HG02938 (cell line): ENCODE measurements around the gene MAEL.
"Not testable (repeated sequence)": the region's sequence is repeated elsewhere in the genome, so short reads cannot be mapped to it uniquely, and the experiment has no call there.

Source experiments
- ATAC-seq: cut with Tn5 transposase; IDR thresholded peaks from one replicate; pipeline ENCODE4 v1.9.1; 2021; ENCODE audit warnings: mild to moderate bottlenecking, moderate library complexity; ENCODE audit not compliant: unreplicated experiment

MAEL gene

DNA sequence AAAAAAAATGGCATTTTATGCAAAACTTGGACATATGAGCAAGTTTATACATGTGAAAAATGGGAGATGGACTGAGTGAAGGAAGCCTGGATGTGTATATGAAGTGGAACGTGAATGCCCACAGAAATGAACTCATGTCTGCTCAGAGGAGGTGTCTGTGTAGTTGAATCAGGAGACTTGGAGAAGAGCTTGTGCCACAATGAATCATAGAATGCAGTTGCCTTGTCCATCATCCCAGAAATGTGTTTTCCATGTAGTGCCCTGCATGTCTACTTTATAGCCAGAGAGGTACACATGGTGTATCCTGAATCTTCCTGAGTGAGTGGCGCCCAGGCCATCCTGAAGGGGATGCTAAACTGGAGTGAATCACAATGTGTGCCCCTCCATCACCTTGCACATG lies 11.1 kb upstream of the MAEL start:
- no peak for ATAC-seq

- peak; percentile 54 for ATAC-seq
Measured at GRCh38 chr1:166978821-166979220, 10.3 kb upstream of the MAEL start.

DNA sequence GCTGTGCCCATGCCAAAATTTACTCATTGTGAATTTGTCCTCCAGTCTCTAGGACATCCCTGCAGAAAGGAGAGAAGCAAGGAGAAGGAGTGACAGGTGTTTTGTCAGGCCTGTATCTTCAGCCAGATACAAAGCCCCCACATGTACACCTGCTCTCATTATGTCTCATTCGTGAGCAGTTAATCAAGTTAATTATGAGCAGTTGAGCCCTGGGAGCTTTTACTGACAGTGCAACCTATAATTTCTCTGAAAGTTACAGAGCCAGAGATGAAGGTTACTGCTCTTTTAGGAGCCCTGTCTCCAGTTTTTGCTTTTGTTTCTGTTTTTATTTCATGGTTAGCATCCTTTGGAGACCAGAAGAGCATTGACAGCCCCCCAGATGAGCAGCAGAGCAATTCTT lies 8.7 kb upstream of the MAEL start:
- ATAC-seq: no peak

DNA sequence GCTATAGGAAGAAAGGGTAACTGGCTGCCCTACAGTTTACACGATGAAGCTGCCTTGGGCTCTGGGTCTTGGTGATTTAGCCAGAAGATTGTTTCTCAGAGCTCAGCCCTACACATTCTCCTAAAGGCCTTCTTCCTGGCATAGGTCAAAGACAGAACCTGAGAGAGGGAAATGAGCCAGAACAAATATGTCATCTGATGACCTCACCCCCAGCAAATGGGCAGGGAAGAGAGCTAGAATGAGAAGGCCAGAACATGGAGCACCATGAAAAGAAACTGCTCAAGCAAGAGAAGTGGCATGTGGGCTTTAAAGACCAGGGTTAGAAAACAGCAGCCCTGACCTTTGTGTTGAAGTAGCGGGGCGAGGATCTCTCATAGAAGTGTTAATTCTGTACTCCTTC lies 8.3 kb upstream of the MAEL start:
- ATAC-seq: no peak

DNA sequence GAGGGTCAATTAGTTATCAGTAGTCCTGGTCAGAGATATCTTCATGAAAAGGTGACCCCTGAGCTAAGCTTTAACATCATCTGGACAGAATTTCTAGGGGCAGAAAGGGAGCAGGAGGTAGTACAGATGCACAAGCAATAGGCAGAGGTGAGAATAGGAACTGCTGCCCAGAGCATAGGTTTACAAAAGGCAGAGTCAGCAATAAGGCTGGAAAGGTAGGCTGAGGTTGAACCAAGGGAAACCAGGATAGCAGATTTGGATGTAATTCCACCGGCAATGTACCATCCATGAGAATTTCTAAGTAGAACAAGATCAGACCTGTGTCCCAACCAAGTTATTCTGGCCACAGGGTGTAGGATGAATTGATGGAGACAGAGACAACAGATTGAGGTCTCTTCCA lies 7.5 kb upstream of the MAEL start:
- no peak for ATAC-seq

DNA sequence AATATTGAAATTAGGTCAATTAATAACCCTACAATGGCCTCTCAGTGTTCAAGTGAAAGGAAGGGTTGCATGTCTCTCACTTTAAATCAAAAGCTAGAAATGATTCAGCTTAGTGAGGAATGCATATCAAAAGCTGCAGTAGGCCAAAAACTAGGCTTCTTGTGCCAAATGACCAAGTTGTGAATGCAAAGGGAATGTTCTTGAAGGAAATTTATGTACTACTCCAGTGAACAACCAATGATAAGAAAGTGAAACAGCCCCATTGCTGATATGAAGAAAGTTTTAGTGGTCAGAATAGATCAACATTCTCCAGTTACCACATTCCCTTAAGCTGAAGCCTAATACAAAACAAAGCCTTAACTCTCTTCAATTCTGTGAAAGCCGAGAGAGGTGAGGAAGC lies 10.0 kb downstream of the MAEL start:
- peak; percentile 37 for ATAC-seq

DNA sequence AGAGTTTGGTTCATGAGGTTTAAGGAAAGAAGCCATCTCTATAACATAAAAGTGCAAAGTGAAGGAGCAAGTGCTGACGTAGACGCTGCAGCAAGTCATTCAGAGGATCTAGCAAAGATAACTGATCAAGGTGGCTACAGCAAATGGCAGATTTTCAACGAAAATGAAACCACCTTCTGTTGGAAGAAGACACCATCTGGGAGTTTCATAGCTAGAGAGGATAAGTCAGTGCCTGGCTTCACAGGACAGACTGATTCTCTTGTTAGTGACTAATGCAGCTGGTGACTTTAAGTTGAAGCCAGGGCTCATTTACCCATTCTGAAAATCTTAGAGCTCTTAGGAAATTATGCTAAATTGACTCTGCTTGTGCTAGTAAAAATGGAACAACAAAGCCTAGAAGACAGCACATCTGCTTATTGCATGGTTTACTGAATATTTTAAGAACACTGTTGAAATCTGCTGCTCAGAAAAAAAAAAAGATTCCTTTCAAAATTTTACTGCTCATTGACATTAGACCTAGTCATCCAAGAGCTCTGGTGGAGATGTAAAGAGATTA lies 10.5 kb downstream of the MAEL start:
- peak; percentile 79 for ATAC-seq

DNA sequence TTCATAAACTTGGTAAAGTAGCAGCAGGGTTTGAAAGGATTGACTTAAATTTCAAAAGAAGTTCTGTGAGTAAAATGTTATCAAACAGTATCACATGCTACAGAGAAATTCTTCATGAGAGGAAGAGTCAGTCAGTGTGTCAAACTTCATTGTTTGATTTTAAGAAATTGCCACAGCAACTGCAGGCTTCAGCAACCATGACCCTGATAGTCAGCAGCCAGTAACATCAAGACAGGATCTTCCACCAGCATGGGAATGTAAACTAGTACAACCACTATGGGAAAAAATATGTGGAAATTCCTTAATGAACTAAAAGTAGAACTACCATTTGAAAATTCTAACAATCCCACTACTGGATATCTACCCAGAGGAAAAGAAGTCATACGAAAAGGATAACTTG lies 11.5 kb downstream of the MAEL start:
- ATAC-seq: no peak

DNA sequence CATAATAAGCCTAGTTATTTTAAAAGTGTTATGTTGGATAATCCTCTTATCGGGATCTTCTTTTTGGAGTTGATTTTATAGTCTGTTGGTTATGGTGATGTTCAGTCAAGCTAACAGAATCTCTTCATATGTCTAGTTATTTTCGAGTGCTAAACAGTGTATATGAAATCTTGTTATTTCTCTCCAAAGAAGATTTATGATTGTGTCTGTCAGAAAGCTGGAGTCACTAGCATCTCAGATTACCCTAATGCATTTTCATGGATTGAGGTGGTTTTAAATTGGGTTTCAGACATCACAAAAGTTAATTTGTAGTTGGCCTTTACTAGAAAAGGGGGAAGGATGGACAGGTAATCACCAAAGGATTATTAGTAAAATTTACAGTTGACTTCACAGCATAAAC lies 13.3 kb downstream of the MAEL start:
- no peak for ATAC-seq

DNA sequence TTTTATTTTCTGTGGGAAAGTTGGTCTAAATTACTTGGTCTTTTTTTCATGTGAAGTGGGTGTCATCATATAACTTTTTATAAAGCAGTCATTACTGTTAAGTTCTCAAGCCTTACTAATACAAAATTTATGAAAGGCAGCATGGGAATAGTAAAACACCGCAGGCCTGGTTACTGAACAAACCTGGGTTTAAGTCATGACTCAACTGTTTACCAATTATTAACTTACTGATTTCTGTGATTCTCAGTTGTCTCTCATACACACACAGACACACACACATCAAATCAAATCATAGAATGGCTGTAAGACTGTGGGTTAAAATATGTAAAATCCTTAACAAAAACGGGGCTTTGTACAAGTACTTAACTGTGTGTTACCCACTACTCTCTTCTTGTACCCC lies 14.6 kb downstream of the MAEL start:
- no peak for ATAC-seq

DNA sequence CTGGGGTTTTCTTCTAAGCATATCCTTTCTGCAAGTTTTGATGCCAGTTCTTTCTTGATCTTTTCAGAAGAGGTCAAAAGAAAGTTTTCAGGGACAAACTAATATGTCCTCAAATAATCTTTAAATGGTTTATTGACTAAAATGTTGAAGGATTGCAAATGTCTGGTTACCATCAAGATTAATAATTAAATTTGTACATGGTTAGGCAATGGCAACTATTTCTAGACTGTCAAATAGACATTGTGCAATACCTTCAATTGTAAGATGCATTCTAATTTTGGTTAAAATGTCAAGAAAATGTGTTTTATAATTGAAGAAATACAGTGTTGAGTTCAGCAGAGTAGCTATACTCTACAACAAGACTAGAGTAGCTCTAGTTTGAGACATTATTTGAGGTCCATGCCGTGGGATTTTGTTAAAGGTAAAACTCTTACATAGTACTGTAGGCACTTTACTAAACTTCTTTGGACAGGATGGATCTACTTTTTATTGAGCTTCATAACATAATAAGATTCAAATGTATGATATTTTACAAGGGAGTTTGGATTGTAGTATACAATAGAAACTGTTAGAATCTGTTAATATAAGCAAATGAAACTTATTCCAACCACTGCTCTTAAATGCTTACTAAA lies 22.6 kb downstream of the MAEL start:
- ATAC-seq: no peak

GRCh38 chr1:167012570-167012969 lies 23.5 kb downstream of the MAEL start:
- no peak for ATAC-seq

DNA sequence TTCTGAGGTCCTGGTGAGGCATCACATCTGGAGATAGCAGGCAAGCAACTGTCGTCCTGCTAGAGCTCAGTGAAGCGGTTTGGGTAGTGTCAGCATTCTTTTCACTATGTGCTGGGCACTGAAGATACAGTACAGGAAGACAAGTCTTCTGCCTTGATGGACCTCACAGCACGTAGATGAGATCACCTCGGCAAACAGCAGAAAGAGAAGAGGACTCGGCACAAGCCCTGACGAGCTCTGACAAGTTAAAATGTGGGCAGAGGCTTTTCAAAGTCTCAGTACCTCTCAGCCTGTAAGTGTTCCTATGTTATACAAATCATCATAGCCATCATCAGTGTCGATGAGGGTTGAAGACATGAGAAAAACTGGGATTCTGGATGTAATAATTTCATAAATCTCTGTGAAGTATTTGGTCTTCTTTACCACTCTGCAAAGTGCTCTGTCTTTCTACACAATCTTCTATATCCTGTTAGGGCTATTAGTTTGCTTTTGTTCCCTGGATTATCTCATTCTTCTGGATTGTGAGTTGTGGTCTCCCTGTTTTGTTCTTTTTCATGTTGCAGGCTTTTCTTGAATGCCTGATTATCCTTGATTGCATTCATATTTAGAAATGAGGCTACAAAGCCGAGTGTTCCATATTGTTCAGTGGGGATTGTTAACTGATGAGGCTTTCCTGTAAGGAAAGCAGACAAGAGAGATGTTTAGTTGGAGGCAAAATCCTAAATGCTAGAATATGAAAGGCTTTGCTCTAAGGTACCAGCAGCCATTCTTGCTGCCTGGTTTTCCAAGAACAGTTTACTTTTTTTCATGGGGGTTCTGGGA lies 24.2 kb downstream of the MAEL start:
- no peak for ATAC-seq

DNA sequence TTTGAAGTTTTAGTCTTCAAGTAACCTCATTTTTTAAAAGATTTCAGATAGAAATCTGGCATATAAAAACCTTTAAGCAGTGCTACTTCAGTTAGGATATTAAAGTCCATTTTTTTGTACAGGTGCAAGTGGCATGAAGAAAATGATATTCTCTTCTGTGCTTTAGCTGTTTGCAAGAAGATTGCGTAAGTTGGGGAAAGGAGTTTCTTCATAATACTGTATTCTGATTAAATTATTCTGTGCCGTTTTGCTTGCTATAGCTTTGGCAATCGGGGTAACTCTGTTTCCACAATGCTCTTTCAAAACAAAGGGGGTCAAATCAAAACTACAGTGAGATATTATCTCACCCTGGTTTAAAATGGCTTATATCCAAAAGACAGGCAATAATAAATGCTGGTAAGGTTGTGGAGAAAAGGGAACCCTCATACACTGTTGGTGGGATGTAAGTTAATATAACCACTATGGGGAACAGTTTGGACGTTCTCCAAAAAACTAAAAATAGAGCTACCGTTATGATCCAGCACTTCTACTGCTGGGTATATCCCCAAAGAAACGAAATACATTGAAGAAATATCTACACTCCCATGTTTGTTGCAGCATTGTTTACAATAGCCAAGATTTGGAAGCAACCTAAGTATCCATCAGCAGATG lies 27.1 kb downstream of the MAEL start:
- ATAC-seq: no peak

DNA sequence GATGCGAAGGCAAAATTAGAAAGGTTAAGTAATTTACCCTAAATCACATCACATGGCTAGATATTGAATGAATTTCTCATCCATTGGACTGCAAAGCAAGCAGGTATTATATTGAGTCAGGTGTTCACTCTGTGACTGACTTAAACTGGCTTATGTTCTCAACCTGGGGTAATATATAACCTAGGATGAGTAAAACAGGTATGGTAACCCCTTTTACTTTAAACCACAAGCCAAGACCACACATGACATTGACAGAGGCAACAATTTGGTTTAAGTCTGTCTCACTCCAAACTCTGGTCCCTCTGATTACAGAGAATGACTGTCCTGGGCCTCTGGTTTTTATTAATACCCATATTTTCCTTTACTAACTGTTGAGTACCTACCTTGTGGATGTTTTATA lies 33.3 kb downstream of the MAEL start:
- ATAC-seq: peak; percentile 86

- ATAC-seq: not testable (repeated sequence)
Measured at GRCh38 chr1:167029553-167029952, 40.5 kb downstream of the MAEL start.

GRCh38 chr1:167033646-167034045 lies 44.6 kb downstream of the MAEL start:
- ATAC-seq: no peak

DNA sequence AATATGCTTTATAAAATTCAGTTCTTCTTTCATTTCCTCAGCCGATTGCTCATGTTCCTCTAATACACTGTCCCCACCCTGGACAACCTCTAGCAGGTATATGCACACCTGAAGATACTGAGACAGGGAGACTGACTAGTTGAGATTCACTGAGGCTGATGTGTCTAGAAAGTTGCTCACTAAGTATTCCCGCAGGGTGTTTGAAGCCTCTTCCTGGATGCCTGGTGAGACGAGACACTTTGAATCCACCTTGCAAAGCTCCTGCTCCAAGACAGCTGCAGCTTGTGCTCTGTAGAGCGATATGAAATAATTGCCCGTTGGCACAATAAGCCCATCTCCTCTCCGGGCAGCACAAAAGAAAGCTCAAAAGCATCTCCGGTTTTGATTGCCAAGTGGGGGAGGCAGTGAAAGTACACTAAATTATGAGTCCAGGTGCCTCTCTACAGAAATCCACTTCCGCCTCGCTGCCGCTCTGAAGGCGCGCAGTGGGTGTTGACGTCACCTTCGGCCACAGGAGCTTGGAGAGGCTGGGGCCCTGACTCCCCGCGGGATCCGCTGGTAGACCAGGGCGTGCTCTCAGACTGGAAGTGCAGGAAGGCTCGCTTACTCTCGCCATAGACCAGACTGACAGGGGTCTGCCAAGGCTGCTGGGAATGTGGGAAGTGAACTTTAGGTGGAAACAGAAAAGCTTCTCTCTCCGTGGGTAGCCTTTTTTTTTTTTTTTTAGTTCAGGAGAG lies 54.8 kb downstream of the MAEL start:
- ATAC-seq: peak; percentile 88

GRCh38 chr1:167051907-167052306 lies 62.8 kb downstream of the MAEL start:
- ATAC-seq: no peak

GRCh38 chr1:167052389-167052788 lies 63.3 kb downstream of the MAEL start:
- ATAC-seq: no peak

DNA sequence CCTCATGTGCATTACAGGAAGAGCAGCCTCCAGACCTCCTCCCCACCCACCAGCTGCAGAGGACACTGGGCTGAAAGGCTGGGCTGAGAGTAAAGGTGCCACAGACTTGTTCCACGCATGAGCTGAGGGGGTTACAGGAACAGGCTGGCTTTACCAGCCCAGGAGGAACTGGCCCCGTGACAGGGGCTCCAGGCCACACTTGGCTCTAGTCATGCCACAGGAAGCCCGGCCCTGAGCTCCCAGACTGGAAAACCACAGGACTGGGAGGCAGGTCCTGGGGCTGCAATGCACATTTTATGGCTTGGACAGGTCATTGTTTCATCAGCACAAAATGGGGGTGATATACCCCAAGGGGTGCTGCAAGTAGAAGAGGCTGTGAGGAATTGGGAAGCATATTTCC lies 65.5 kb downstream of the MAEL start:
- no peak for ATAC-seq
